Measurements from ENCODE around the gene IP6K1.
A peak's percentile ranks its signal among the peaks of the same experiment; 100 is the strongest.
"Not testable (repeated sequence)": the region's sequence is repeated elsewhere in the genome, so short reads cannot be mapped to it uniquely, and the experiment has no call there.

Gene IP6K1

GRCh38 chr3:49763981-49764380 lies 22.4 kb downstream of the IP6K1 start:
- no peak for DNase-seq (ENCODE audit: low read depth)

- DNase-seq (ENCODE audit: low read depth): no peak
Observed at GRCh38 chr3:49761661-49762060, 24.7 kb downstream of the IP6K1 start.

GRCh38 chr3:49759226-49759625 lies 27.1 kb downstream of the IP6K1 start:
- DNase-seq (ENCODE audit: low read depth): no peak

- no peak for DNase-seq (ENCODE audit: low read depth)
Observed at GRCh38 chr3:49757197-49757596, 29.1 kb downstream of the IP6K1 start.

GRCh38 chr3:49756036-49756435 lies 30.3 kb downstream of the IP6K1 start:
- no peak for DNase-seq (ENCODE audit: low read depth)

GRCh38 chr3:49754536-49754935 lies 31.8 kb downstream of the IP6K1 start:
- DNase-seq (ENCODE audit: low read depth): no peak

GRCh38 chr3:49751501-49751900 lies 34.8 kb downstream of the IP6K1 start:
- no peak for DNase-seq (ENCODE audit: low read depth)

- DNase-seq (ENCODE audit: low read depth): peak; percentile 39
Observed at GRCh38 chr3:49750056-49750455, 36.3 kb downstream of the IP6K1 start.

GRCh38 chr3:49748874-49749273 lies 37.5 kb downstream of the IP6K1 start:
- DNase-seq (ENCODE audit: low read depth): not testable (repeated sequence)

GRCh38 chr3:49747792-49748480 lies 38.4 kb downstream of the IP6K1 start:
- DNase-seq (ENCODE audit: low read depth): peak; percentile 79

GRCh38 chr3:49745986-49746385 lies 40.4 kb downstream of the IP6K1 start:
- peak; percentile 69 for DNase-seq (ENCODE audit: low read depth)

GRCh38 chr3:49740427-49740826 lies 45.9 kb downstream of the IP6K1 start:
- no peak for DNase-seq (ENCODE audit: low read depth)

GRCh38 chr3:49738067-49738713 lies 48.2 kb downstream of the IP6K1 start:
- DNase-seq (ENCODE audit: low read depth): no peak

- no peak for DNase-seq (ENCODE audit: low read depth)
Observed at GRCh38 chr3:49734752-49735151, 51.6 kb downstream of the IP6K1 start.

GRCh38 chr3:49733551-49733950 lies 52.8 kb downstream of the IP6K1 start:
- no peak for DNase-seq (ENCODE audit: low read depth)

GRCh38 chr3:49732597-49732996 lies 53.7 kb downstream of the IP6K1 start:
- no peak for DNase-seq (ENCODE audit: low read depth)

- no peak for DNase-seq (ENCODE audit: low read depth)
Observed at GRCh38 chr3:49729966-49730609, 56.3 kb downstream of the IP6K1 start.

GRCh38 chr3:49727924-49728361 lies 58.4 kb downstream of the IP6K1 start:
- DNase-seq (ENCODE audit: low read depth): no peak

- no peak for DNase-seq (ENCODE audit: low read depth)
Observed at GRCh38 chr3:49727154-49727923, 59.0 kb downstream of the IP6K1 start.

GRCh38 chr3:49725906-49726681 lies 60.2 kb downstream of the IP6K1 start:
- no peak for DNase-seq (ENCODE audit: low read depth)

- no peak for DNase-seq (ENCODE audit: low read depth)
Observed at GRCh38 chr3:49724586-49724985, 61.8 kb downstream of the IP6K1 start.
